ENCODE measurements around the gene NAV2.
A peak's percentile ranks its signal among the peaks of the same experiment; 100 is the strongest.
"Not testable (repeated sequence)": the region's sequence is repeated elsewhere in the genome, so short reads cannot be mapped to it uniquely, and the experiment has no call there.

NAV2 gene

GRCh38 chr11:20065406-20065805, 352.8 kb downstream of the NAV2 start:
- no peak for DNase-seq

DNA sequence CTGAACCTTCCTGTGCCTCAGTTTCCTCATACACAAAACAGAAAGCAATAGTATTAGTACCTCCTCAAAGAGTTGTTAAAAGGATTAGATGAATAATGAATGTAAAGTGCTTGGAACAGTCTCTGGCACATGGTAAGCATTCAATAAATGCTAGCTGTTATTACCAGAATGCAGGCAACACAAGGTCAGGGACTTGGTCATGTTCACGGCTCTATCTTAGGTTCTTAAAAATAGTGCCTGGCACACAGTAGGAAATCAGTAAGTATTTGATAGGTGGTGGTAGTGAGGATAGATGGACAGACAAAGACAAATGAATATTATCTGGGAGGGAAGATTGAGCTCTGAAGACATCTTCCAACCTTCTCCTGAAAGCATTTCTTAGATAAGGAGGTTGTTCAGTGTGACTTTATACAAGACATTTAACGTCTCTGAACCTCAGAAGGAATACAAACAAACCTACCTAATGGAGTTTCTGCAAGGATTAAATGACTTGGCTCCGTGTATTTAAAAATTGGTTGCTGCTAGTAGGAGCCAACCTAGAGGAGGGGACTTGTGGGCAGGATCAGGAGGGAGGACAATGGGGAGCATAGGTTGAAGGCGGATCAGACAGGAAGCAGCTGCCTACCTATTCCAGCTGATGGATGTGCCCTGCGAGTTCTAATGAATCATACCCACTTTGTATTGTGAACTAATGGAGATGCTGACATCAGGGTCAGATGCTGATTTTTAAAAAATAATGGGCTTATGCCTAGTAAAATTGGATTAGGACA, 353.6 kb downstream of the NAV2 start:
- DNase-seq, result no peak

GRCh38 chr11:20066783-20067156, 354.1 kb downstream of the NAV2 start:
- no peak for DNase-seq

DNA sequence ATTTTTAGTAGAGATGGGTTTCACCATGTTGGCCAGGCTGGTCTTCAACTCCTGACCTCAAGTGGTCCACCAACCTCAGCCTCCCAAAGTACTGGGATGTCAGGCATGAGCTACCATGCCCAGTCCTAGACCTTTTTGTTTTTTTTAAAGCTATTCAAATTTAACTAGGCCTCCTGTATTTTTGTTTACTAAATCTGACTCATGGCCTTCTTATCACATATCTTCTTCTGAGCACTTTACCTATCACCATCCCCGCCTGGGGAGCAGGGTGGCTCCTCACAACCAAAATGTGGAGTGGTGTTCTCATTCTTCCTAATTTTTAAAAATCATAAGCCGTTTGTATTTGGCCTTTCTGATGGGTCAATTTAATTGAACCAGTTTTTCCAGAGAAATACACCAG, 355.0 kb downstream of the NAV2 start:
- DNase-seq, result no peak

DNA sequence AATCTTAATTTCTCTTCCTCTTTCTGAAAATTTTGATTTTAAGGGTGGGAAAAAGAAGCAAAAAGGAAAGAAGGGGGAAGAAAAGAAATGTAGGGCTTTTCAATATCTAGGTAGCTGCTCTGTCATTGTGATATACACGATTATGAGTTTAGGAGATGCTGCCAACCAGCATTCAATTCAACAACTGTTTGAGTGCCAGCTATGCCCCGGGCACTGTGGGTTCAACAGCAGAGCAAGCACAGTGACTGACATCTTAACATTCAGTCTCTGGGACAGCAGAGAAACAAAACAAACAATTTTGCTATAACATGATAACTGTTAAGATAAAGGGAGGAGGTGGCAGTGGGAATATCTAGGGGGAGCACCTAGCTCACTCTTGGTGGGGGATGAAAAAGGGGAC, 356.1 kb downstream of the NAV2 start:
- no peak for DNase-seq

- no peak for DNase-seq
These were observed 357.8 kb downstream of the NAV2 start for GRCh38 chr11:20070459-20070858.

DNA sequence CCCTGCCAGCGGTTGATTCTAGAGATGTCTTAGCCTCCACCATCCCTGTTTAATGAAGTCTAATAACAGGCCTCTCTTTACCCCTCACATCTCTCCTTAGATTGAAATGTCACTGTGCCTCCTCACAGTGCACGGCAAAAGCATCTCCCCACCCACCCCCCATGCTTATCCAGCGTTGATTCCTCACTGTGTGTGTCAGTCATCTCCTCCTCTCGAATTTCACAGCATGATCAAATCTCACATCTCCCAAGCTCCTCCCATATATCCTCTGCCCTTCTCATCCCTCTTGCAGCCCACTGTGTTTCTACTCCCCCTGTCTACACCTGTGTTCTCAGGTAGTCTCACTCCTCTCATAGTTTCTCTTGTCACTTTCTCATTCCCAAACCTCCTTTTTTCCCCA, 363.0 kb downstream of the NAV2 start:
- no peak for DNase-seq

DNA sequence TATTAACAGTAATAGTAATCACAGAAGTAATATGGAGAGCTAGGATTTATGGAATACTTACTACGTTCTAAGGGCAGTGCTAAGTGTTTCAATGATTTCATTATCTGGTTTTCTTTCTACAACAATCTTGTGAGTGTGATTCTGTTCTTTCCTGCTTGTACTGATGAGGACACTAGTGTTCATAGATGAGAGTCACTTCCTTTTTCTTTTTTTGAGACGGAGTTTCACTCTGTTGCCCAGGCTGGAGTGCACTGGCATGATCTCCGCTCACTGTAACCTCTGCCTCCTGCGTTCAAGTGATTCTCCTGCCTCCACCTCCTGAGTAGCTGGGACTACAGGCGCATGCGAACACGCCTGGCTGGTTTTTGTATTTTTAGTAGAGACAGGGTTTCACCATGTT, 366.2 kb downstream of the NAV2 start:
- no peak for DNase-seq

- no peak for DNase-seq
These were observed 367.5 kb downstream of the NAV2 start for GRCh38 chr11:20080032-20080685.

DNA sequence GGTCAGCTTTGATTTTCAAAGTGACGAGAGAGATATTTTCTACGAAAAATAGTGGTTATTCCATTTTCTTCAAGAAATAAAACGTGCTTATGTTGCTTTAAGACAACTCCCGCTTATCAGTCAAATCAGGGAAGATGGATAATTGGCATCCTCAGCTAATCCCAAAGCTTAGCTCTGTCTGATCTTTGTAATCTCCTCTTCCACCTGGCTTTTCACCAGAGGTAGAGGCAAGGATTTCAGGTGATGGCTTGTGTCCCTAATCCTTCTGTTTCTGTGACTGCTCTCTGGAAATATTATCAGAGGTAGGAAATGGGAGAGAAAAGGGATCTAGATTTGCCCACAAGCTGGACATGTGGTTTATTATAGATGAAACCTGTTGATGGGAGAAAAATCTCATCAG, 368.7 kb downstream of the NAV2 start:
- no peak for DNase-seq

- not testable (repeated sequence) for DNase-seq
These were observed 371.2 kb downstream of the NAV2 start for GRCh38 chr11:20083877-20084276.

DNA sequence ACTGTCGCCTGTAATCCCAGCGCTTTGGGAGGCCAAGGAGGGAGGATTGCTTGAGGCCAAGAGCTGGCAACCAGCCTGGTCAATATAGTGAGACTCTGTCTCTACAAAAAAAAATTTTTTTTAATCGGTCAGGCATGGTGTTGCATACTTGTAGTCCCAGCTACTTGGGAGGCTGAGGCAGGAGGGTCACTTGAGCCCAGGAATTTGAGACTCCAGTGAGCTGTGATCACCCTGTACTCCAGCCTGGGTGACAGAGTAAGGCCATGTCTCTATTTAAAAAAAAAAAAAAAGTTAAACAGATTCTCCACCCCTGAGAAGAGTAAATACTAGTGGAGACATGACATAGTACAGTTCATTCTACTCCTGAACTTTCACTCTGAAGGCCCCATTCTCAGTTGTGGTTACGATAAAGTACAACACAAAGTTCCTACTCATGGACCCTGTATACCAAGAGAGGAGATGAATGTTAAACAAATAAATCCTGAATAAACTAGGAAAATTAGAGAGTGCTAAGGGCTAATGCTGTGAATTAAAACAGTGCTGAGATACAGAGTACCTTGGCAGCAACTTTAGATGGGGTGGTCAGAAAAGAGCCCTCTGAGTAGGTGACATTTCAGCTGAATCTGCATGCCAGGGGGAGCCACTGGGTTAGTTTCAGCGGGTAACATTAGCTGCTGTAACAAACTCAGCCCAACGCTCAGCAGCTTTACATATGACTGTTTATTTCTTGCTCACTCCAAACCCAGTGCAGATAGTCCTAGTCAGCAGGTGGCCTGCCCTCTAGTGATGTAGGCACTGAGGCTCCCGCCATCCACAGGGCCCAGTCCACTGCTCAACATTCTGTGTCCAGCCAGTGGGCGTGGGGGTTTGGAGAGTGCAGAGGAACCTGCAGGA, 372.5 kb downstream of the NAV2 start:
- DNase-seq, result no peak

DNA sequence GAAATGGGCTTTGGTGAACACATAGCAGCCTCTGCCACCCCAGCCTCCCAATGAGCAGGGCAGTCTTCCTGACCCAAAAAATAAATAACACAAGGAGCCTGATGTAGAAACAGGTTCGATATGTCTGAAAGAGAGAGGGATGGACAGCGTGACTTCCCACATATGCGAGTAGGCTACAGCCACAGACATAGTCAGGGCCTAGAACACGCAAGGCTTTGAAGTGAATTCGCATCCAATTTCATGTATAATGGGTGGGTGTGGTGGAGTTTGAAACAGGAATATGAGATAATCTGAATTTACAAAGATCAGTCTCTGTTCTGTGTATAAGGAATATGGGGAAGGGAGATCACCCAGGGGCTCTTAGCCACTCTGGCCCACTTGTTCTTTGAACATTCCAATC, 373.3 kb downstream of the NAV2 start:
- no peak for DNase-seq

DNA sequence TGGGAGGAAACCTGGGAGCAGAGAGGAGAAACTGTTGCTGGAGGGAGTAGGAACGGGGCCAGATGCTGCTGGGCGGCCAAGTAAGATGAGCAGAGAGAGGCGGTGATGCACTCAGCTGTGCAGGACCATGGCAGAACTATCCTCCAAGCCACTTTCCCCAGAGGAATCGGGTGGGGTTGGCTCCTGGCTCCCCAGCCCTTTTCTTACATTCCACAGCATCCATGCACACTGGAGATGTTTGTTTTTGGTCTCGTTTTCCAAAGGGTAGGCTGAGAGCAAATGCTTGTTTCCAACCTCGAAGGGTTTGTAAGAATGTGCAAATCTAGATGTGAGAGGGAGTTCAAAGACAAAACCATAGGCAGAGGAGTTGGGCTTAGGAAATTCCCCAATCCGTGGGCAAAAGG, 374.5 kb downstream of the NAV2 start:
- DNase-seq, result peak; percentile 94

GRCh38 chr11:20088397-20089225, 376.0 kb downstream of the NAV2 start:
- DNase-seq, result no peak

GRCh38 chr11:20089367-20089766, 376.7 kb downstream of the NAV2 start:
- no peak for DNase-seq

- peak; percentile 45 for DNase-seq
These were observed 377.4 kb downstream of the NAV2 start for GRCh38 chr11:20089796-20090653.

DNA sequence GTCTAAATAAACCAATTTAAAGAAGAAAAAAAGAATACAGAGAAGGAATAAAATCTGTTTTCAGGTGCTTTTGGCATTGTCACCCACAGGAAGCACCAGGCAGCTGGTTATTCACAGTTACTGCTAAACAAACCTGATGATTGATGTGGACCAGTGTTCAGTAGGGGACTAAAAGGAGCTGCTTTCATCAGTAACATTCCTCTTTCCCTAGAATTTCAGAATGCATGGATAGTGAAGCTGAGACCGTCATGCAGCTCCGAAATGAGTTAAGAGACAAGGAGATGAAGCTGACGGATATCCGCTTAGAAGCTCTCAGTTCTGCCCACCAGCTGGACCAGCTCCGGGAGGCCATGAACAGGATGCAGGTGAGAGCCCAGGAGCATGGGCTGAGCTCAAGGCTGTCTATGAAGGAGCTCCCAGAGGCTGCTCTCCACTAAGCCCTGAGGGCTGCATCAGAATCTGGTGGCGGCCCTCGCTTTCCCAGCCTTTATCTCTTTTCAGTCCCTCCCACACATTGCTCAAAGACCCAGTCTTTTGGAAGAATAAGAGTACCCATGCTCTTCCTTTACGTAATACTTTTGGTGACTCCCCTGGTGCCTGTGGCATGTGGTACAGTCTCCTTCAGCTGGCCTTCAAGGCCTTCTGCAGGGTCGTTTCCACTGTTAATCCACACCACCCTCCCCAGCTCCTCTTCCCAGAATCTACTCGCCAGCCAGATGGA, 378.2 kb downstream of the NAV2 start:
- DNase-seq, result no peak

DNA sequence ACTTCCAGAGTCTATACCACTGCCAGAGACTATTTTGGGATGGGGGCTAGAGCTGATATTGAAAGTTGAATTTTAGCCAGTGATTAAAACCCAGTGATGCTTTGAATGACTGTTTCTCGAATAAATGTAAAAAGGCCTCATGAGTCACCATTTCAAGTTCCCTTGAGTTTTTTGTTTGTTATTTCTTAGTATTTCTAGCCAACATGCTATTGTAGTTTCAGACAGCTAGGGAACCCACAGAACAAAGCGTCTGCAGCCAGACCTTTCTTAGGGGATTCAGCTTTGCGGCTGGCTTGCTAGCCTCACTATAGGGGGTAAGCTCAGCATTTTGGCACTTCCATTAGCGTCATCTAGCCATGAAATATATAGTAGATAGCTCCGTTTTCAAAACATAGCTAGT, 381.1 kb downstream of the NAV2 start:
- peak; percentile 88 for DNase-seq

DNA sequence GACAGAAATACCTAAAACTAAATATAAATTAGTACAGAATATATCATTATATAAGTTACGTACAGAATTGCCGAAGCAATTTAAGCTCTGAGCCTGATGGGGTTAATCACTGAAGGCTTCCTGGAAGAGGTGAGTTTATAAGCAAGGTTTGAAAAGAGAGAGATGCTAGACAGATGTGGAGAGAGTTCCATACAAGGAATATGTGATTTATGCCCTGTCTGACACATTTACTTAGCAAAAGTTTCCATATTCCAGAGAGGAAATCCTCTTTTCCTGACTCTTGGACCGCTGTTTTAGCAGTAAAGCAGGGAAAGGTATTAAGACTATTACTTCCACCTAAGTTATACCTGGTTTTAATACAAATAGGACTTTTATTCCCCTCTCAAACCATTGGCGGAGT, 382.6 kb downstream of the NAV2 start:
- DNase-seq, result no peak

Data from fibroblast of skin of back (primary cell).